K562 (cell line): Measurements from ENCODE around the gene PPP1R10. TPM values are rescaled to one million over a fixed set of nuclear protein-coding genes. Genes with fewer than 3 reads are reported as not detected.
A peak's percentile ranks its signal among the peaks of the same experiment; 100 is the strongest.

Experiments used
- ATAC-seq: fragments of 200-7000 bp; cut with Tn5 transposase; 3 replicates; pipeline ENCODE4 v1.9.1; 2020; ENCODE audit warnings: moderate library complexity
- BruUV-seq: library from RNA; stranded (reverse); fragments of 400-500 nt; replicated peaks from 2 replicates; lab custom pipeline; 2021; lab: Mats Ljungman, UMichigan
- CTCF ChIA-PET: fragments of 300-600 bp; formaldehyde crosslinking; extraction: SDS; loops from one replicate; lab custom pipeline; 2021; ENCODE audit warnings: low intra/inter-chr PET ratio; lab: Yijun Ruan, JAX
- POLR2A ChIA-PET: fragments of 300-600, 350-650 bp; sonication (Branson Sonifier 250); formaldehyde crosslinking; extraction: SDS; loops from one replicate; lab custom pipeline; 2021; ENCODE audit warnings: antibody characterized with exemption, inconsistent platforms; lab: Yijun Ruan, JAX
- DNase-seq, 4 experiments: peaks; one replicate each; pipeline versions ENCODE4 v3.0.0 to v3.0.0-alpha.2; 2011 to 2018; ENCODE audit warnings: low spot score in 3 of 4, mixed read lengths in 3 of 4; ENCODE audit errors: extremely low read depth in 1 of 4
- FAIRE-seq: peaks from 2 replicates; lab custom pipeline; 2011; peaks lifted over from hg19 to GRCh38; lab: Jason Lieb, UNC
- H2AFZ ChIP-seq: 2 replicates; pipeline ENCODE4 v1.6.0; 2011; ENCODE audit warnings: low read depth, low read length, control low read depth, inconsistent platforms
- H3K27ac ChIP-seq: fragments of 200-600 bp; 3 replicates; pipeline ENCODE4 v1.8.0; 2011; ENCODE audit warnings: low read depth, mild to moderate bottlenecking, control low read depth, inconsistent platforms, low read length, moderate library complexity, mixed read lengths; ENCODE audit errors: extremely low read depth
- H3K27me3 ChIP-seq, 2 experiments: fragments of 300-600 bp in 1 of 2; 2 replicates in 1 of 2; 3 replicates in 1 of 2; pipeline versions ENCODE4 v1.6.0 to v1.8.0; 2011; ENCODE audit warnings: inconsistent platforms in 2 of 2, low read length in 2 of 2, mild to moderate bottlenecking in 1 of 2, mixed read lengths in 1 of 2, moderate library complexity in 1 of 2; ENCODE audit not compliant: control insufficient read depth in 2 of 2, insufficient read depth in 2 of 2
- H3K36me3 ChIP-seq: fragments of 300-600 bp; 3 replicates; pipeline ENCODE4 v1.8.0; 2011; ENCODE audit warnings: mild to moderate bottlenecking, low read length, inconsistent platforms; ENCODE audit not compliant: control insufficient read depth, insufficient read depth
- H3K4me1 ChIP-seq, 2 experiments: fragments of 200-600 bp in 1 of 2; replicated peaks in 1 of 2; 2 replicates in 1 of 2; 3 replicates in 1 of 2; pipeline versions ENCODE4 v1.5.1 to v1.8.0; 2011; ENCODE audit warnings: inconsistent platforms in 2 of 2, low read length in 2 of 2, mild to moderate bottlenecking in 1 of 2, mixed read lengths in 1 of 2, moderate library complexity in 1 of 2; ENCODE audit not compliant: control insufficient read depth in 2 of 2, insufficient read depth in 2 of 2
- H3K4me2 ChIP-seq: 2 replicates; pipeline ENCODE4 v1.6.1; 2011; ENCODE audit warnings: low read length, control low read depth, inconsistent platforms, mixed read lengths; ENCODE audit not compliant: insufficient read depth
- H3K4me3 ChIP-seq: fragments of 200-600 bp; sonication (generic), shearing (Covaris generic); 2 replicates; pipeline ENCODE4 v1.5.1; 2016; ENCODE audit warnings: control low read depth, inconsistent platforms
- H3K79me2 ChIP-seq: fragments of 200-600 bp; 3 replicates; pipeline ENCODE4 v1.8.0; 2011; ENCODE audit warnings: low read length, inconsistent platforms; ENCODE audit not compliant: control insufficient read depth, insufficient read depth
- H3K9ac ChIP-seq, 2 experiments: 2 replicates each; pipeline versions ENCODE4 v1.6.0 to v1.6.1; 2011; ENCODE audit warnings: low read depth in 2 of 2, low read length in 2 of 2, control low read depth in 1 of 2, inconsistent platforms in 1 of 2, mild to moderate bottlenecking in 1 of 2, mixed read lengths in 1 of 2; ENCODE audit not compliant: insufficient read depth in 1 of 2
- H3K9me1 ChIP-seq: one replicate; pipeline ENCODE4 v1.6.0; 2011; ENCODE audit warnings: inconsistent platforms, mild to moderate bottlenecking, low read length, moderate library complexity; ENCODE audit not compliant: control insufficient read depth, insufficient read depth
- H3K9me3 ChIP-seq: replicated peaks from 2 replicates; pipeline ENCODE4 v1.5.1; 2011; ENCODE audit warnings: low read depth, low read length, inconsistent platforms; ENCODE audit not compliant: control insufficient read depth, insufficient read depth
- H4K20me1 ChIP-seq: replicated peaks from 2 replicates; pipeline ENCODE4 v1.6.1; 2011; ENCODE audit warnings: low read length, inconsistent platforms, mixed read lengths; ENCODE audit not compliant: control insufficient read depth, insufficient read depth
- CEBPB ChIP-seq: fragments of 450-650 bp; IDR thresholded peaks from 2 replicates; pipeline ENCODE4 v1.6.1; 2016; ENCODE audit warnings: missing genetic modification characterization, missing compliant biosample characterization
- CEBPG ChIP-seq, 3 experiments: fragments of 200-800 bp in 1 of 3; sonication (Bioruptor generic) in 1 of 3; sonication (generic) in 1 of 3; formaldehyde crosslinking in 1 of 3; IDR thresholded peaks in 2 of 3; conservative IDR thresholded peaks in 1 of 3; 2 replicates each; pipeline versions ENCODE4 v1.6.1 to v1.8.0; 2016 to 2022; ENCODE audit warnings: missing compliant biosample characterization in 2 of 3, missing genetic modification characterization in 2 of 3, mild to moderate bottlenecking in 1 of 3, missing genetic modification reagents in 1 of 3
- RBFOX2 ChIP-seq: fragments of 200-400 bp; formaldehyde crosslinking; IDR thresholded peaks from 2 replicates; pipeline ENCODE4 v1.6.1; 2017; ENCODE audit warnings: low read depth, mild to moderate bottlenecking, low read length, moderate library complexity
- RUNX1 ChIP-seq: sonication (generic); IDR thresholded peaks from 2 replicates; pipeline ENCODE4 v1.6.1; 2016; ENCODE audit warnings: antibody characterized with exemption, low read depth
- SPI1 ChIP-seq: IDR thresholded peaks from 2 replicates; pipeline ENCODE4 v1.6.1; 2011; ENCODE audit warnings: low read depth, low read length, control low read depth, borderline replicate concordance
- TCF3 ChIP-seq: sonication (generic); formaldehyde crosslinking; IDR thresholded peaks from 2 replicates; pipeline ENCODE4 v1.4.0; 2020; ENCODE audit warnings: mild to moderate bottlenecking, missing genetic modification reagents
- ZC3H4 ChIP-seq: sonication (generic); formaldehyde crosslinking; IDR thresholded peaks from 2 replicates; pipeline ENCODE4 v1.9.0; 2021; ENCODE audit warnings: missing genetic modification reagents, borderline replicate concordance
- WGBS: fragments of 100-300 bp; shearing (Covaris generic); methylation state at CpG from one replicate; pipeline ENCODE4 v1.1.6; 2016; ENCODE audit warnings: low coverage, mixed read lengths; ENCODE audit not compliant: insufficient coverage; ENCODE audit errors: missing lambda C conversion rate; 5-methylcytosine and 5-hydroxymethylcytosine counted together
- in situ Hi-C: fragments of 300-500 bp; cut with MboI; formaldehyde crosslinking; loops from 4 replicates; pipeline ENCODE4 v1.15.0; 2018; ENCODE audit warnings: inconsistent platforms, mixed read lengths
- intact Hi-C: fragments of 100-400 bp; cut with micrococcal nuclease; formaldehyde crosslinking; loops from 2 replicates; pipeline ENCODE4 v1.14.2; 2022
- polyA plus RNA-seq, 8 experiments: library from polyadenylated mRNA; depleted of rRNA in 4 of 8; stranded (reverse) in 5 of 8; unstranded in 3 of 8; fragments of >200 nt; fragmentation: Nextera tagmentation in 2 of 8; fragmentation: Illumina TruSeq in 1 of 8; extraction: Ambion mirVana in 2 of 8; extraction: Trizol in 1 of 8; gene quantifications; 2 replicates each; pipeline versions ENCODE4 v1.2.1 to v1.2.3, GENCODE V29; 2011 to 2014; ENCODE audit warnings: inconsistent platforms in 1 of 8, missing spikeins in 1 of 8
- total RNA-seq, 7 experiments: library from RNA; depleted of rRNA in 6 of 7; stranded (reverse); fragments of >200 nt in 6 of 7; fragmentation: Illumina TruSeq in 2 of 7; extraction: Trizol in 2 of 7; gene quantifications; 2 replicates each; pipeline versions ENCODE4 v1.2.1 to v1.2.3, GENCODE V29; 2011 to 2021; ENCODE audit warnings: low replicate concordance in 1 of 7
- TF ChIP-seq, protein P1 (sequence below): fragments of 450-650 bp; IDR thresholded peaks from 2 replicates; pipeline ENCODE4 v1.7.0; 2016; ENCODE audit warnings: borderline replicate concordance
- TF ChIP-seq, protein P2 (sequence below), 2 experiments: fragments of 200-800 bp in 1 of 2; sonication (Bioruptor generic) in 1 of 2; sonication (generic) in 1 of 2; formaldehyde crosslinking in 1 of 2; IDR thresholded peaks in 1 of 2; conservative IDR thresholded peaks in 1 of 2; 2 replicates each; pipeline versions ENCODE4 v1.5.0 to v1.6.1; 2016 to 2020; ENCODE audit warnings: missing compliant biosample characterization in 1 of 2, missing genetic modification characterization in 1 of 2, missing genetic modification reagents in 1 of 2
- TF ChIP-seq, protein P3 (sequence below): sonication (generic); formaldehyde crosslinking; IDR thresholded peaks from 2 replicates; pipeline ENCODE4 v1.8.1; 2023; ENCODE audit warnings: mild to moderate bottlenecking, missing genetic modification reagents
- TF ChIP-seq, protein P4 (sequence below), 2 experiments: fragments of 450-650 bp in 1 of 2; sonication (generic) in 1 of 2; formaldehyde crosslinking in 1 of 2; IDR thresholded peaks in 1 of 2; conservative IDR thresholded peaks in 1 of 2; 2 replicates each; pipeline versions ENCODE4 v1.6.1 to v1.8.1; 2016 to 2023; ENCODE audit warnings: mild to moderate bottlenecking in 2 of 2, moderate library complexity in 2 of 2, inconsistent platforms in 1 of 2, missing genetic modification reagents in 1 of 2

Gene PPP1R10
- total and polyA plus RNA-seq, 9 of the 15 experiments (the other 6 are each of a cell fraction or from before 2014, with no cell fraction given): 14.1 to 65.5 (median 32.6) TPM

DNA sequence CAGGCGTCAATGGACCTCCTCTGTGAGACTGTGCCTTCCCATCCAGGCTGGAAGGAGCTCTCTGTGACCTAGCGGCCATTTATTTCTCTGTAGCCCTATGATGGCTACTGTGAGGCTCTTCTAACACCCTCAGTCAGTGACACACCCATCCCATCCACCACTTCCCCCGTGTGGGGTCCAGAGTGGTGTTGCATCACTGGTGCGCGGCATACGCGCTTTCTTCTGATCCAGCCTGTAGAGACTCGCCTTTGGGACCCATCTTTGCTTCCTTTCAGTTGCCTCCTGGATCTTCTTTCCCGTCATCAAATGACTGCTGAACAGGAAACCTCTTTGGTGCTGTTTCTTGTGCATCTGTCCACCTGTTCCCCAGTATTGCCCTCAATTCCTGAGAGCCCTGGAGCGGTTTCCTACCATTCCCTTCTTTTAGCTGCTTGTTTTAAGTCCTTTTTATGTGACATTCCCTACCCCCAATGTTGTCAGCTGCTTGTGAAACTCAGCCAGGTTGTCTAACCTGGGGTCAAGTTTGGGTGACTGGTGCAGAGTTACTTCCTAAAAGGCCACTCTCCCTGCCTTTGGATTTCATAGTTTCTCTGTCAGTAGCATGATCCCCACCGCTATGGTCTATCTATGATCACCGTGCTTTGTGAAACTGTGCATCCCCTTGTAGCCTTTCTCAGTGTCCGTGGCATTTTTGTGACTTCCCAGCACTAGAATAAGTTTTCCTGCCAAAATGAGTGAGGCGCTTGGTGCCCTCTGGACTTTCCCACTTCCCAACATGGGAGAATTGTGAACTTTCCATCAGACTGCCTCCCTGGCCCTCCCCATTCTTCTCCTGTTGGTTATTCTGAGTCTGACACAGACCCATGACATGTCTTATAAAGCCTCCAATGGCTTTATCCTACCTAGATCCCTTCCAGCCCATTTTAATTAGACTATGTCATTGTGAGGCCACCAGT, 54.3 kb downstream of the PPP1R10 start:
- 84% methylated on average over 14 of the region's 14 CpGs for WGBS
- TSS peak; percentile 17 for BruUV-seq
- no peak for TF ChIP-seq ZC3H4 (CRISPR knock-in tag)
- no peak for TF ChIP-seq SPI1
- TF ChIP-seq, protein P1, sequence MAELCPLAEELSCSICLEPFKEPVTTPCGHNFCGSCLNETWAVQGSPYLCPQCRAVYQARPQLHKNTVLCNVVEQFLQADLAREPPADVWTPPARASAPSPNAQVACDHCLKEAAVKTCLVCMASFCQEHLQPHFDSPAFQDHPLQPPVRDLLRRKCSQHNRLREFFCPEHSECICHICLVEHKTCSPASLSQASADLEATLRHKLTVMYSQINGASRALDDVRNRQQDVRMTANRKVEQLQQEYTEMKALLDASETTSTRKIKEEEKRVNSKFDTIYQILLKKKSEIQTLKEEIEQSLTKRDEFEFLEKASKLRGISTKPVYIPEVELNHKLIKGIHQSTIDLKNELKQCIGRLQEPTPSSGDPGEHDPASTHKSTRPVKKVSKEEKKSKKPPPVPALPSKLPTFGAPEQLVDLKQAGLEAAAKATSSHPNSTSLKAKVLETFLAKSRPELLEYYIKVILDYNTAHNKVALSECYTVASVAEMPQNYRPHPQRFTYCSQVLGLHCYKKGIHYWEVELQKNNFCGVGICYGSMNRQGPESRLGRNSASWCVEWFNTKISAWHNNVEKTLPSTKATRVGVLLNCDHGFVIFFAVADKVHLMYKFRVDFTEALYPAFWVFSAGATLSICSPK: no peak
- TF ChIP-seq, protein P2, sequence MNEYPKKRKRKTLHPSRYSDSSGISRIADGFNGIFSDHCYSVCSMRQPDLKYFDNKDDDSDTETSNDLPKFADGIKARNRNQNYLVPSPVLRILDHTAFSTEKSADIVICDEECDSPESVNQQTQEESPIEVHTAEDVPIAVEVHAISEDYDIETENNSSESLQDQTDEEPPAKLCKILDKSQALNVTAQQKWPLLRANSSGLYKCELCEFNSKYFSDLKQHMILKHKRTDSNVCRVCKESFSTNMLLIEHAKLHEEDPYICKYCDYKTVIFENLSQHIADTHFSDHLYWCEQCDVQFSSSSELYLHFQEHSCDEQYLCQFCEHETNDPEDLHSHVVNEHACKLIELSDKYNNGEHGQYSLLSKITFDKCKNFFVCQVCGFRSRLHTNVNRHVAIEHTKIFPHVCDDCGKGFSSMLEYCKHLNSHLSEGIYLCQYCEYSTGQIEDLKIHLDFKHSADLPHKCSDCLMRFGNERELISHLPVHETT (CRISPR knock-in tag; conservative IDR thresholded peaks at IDR 0.05 in 1 of 2, IDR thresholded peaks at IDR 0.05 in 1 of 2): no peak
- TF ChIP-seq, protein P3, sequence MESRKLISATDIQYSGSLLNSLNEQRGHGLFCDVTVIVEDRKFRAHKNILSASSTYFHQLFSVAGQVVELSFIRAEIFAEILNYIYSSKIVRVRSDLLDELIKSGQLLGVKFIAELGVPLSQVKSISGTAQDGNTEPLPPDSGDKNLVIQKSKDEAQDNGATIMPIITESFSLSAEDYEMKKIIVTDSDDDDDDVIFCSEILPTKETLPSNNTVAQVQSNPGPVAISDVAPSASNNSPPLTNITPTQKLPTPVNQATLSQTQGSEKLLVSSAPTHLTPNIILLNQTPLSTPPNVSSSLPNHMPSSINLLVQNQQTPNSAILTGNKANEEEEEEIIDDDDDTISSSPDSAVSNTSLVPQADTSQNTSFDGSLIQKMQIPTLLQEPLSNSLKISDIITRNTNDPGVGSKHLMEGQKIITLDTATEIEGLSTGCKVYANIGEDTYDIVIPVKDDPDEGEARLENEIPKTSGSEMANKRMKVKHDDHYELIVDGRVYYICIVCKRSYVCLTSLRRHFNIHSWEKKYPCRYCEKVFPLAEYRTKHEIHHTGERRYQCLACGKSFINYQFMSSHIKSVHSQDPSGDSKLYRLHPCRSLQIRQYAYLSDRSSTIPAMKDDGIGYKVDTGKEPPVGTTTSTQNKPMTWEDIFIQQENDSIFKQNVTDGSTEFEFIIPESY: peak; percentile 92
- TF ChIP-seq TCF3 (CRISPR knock-in tag): no peak
- TF ChIP-seq CEBPG (CRISPR knock-in tag; IDR thresholded peaks at IDR 0.05): peak; percentile 62
- TF ChIP-seq CEBPG (tag; conservative IDR thresholded peaks at IDR 0.05 in 1 of 2, IDR thresholded peaks at IDR 0.05 in 1 of 2): no peak
- peak; percentile 46 for TF ChIP-seq CEBPB
- no peak for TF ChIP-seq RBFOX2
- TF ChIP-seq, protein P4, sequence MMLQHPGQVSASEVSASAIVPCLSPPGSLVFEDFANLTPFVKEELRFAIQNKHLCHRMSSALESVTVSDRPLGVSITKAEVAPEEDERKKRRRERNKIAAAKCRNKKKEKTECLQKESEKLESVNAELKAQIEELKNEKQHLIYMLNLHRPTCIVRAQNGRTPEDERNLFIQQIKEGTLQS (IDR thresholded peaks at IDR 0.05): peak; percentile 69
- TF ChIP-seq, protein P4 (CRISPR knock-in tag; conservative IDR thresholded peaks at IDR 0.05): no peak
- no peak for TF ChIP-seq RUNX1

More for the DNA sequence above, 54.3 kb downstream of the PPP1R10 start:
- H3K4me3 ChIP-seq: no peak overlapping the region
- H2AFZ ChIP-seq: no peak overlapping the region
- peaks cover 3 to 12% of the 10 kb centered on the region in 2 experiments; a peak in 3 of 5 replicates for H3K4me1 ChIP-seq
- peaks cover 57% of the 10 kb centered on the region for H3K36me3 ChIP-seq
- POLR2A ChIA-PET: interaction anchor here (0.6 to 1.7 kb wide), 6 partner anchors 7 to 525 kb away, joined by 3 to 7 read pairs (median 4); no protein-coding TSS in a partner anchor
- H3K79me2 ChIP-seq: peaks cover 31% of the 10 kb centered on the region
- FAIRE-seq: no peak
- peak; percentile 35 for ATAC-seq
- H3K9me3 ChIP-seq: no peaks in the 10 kb centered on the region
- CTCF ChIA-PET: no interaction called here
- no peaks in the 10 kb centered on the region for H3K9me1 ChIP-seq
- in situ Hi-C loops (no loop called here), intact Hi-C loops (no loop called here)
- no peaks in the 10 kb centered on the region for H3K27me3 ChIP-seq
- DNase-seq: no peak
- H3K9ac ChIP-seq: peak overlapping the region in 1 of 2 experiments; percentile 24; a peak in 2 of 4 replicates
- no peak overlapping the region for H3K27ac ChIP-seq
- H3K4me2 ChIP-seq: no peak overlapping the region
- H4K20me1 ChIP-seq: no peaks in the 10 kb centered on the region
